ENCODE data around the gene FAM229A. TPM values are rescaled to one million over a fixed set of nuclear protein-coding genes. Genes with fewer than 3 reads are reported as not detected.

The FAM229A gene
- total and polyA plus RNA-seq, 2 donors (not counting 1 experiment from before 2014, with no cell fraction given): 0.77 to 0.99 TPM

GRCh38 chr1:32353431-32353830 lies 8.9 kb downstream of the FAM229A start:
- Histone ChIP-seq H3K79me2 (ENCODE audit: control insufficient read depth, insufficient read depth, low read length) (no peaks in the 10 kb centered on the region), H3K4me2 (ENCODE audit: extremely low read depth, insufficient read depth, low read length) (peak overlapping the region; percentile 54), H4K20me1 (ENCODE audit: control insufficient read depth, extremely low read depth, insufficient read depth, low read length) (no peaks in the 10 kb centered on the region), H3K27ac (ENCODE audit: insufficient read depth, low read length) (peak overlapping the region; percentile 43), H2AFZ (ENCODE audit: low read length) (no peak overlapping the region), H3K9ac (ENCODE audit: insufficient read depth, low read length) (no peak overlapping the region), H3K27me3 (ENCODE audit: control insufficient read depth, insufficient read depth, low read length) (no peaks in the 10 kb centered on the region), H3K36me3 (ENCODE audit: control insufficient read depth, insufficient read depth, low read length) (no peaks in the 10 kb centered on the region), H3K4me3 (replicated peaks in 1 of 4; ENCODE audit: control extremely low read depth in 1 of 4, insufficient read depth in 1 of 4, low read depth in 3 of 4, low read length in 4 of 4) (peak overlapping the region in 1 of 4 experiments; percentile 74), H3K9me3 (ENCODE audit: control insufficient read depth, insufficient read depth, low read depth, low read length) (no peaks in the 10 kb centered on the region), H3K4me1 (ENCODE audit: control insufficient read depth, extremely low read depth, insufficient read depth, low read length) (peaks cover 23% of the 10 kb centered on the region)
- TF ChIP-seq CTCF (conservative IDR thresholded peaks at IDR 0.05 in 1 of 2, IDR thresholded peaks at IDR 0.05 in 1 of 2; ENCODE audit: low read depth in 1 of 2, low read length in 2 of 2) (no peak), EZH2 (IDR thresholded peaks at IDR 0.05; ENCODE audit: low read length, missing control alignments) (no peak)
- DNase-seq (ENCODE audit: low read depth in 2 of 2): no peak

- no peak for DNase-seq (ENCODE audit: low read depth in 2 of 2)
- Histone ChIP-seq H3K79me2 (ENCODE audit: control insufficient read depth, insufficient read depth, low read length) (no peaks in the 10 kb centered on the region), H3K27ac (ENCODE audit: insufficient read depth, low read length) (peak overlapping the region; percentile 43)
These were observed 9.4 kb downstream of the FAM229A start for GRCh38 chr1:32352831-32353383.

GRCh38 chr1:32352239-32352745 lies 10.0 kb downstream of the FAM229A start:
- Histone ChIP-seq H2AFZ (ENCODE audit: low read length) (no peak overlapping the region), H3K9me3 (ENCODE audit: control insufficient read depth, insufficient read depth, low read depth, low read length) (no peaks in the 10 kb centered on the region), H3K27ac (ENCODE audit: insufficient read depth, low read length) (peak overlapping the region; percentile 88), H3K4me1 (ENCODE audit: control insufficient read depth, extremely low read depth, insufficient read depth, low read length) (peaks cover 23% of the 10 kb centered on the region), H3K4me3 (replicated peaks in 1 of 4; ENCODE audit: control extremely low read depth in 1 of 4, insufficient read depth in 1 of 4, low read depth in 3 of 4, low read length in 4 of 4) (peak overlapping the region; percentile 60 to 74 (median 70)), H3K79me2 (ENCODE audit: control insufficient read depth, insufficient read depth, low read length) (no peaks in the 10 kb centered on the region), H3K27me3 (ENCODE audit: control insufficient read depth, insufficient read depth, low read length) (no peaks in the 10 kb centered on the region), H3K9ac (ENCODE audit: insufficient read depth, low read length) (peak overlapping the region; percentile 81), H3K36me3 (ENCODE audit: control insufficient read depth, insufficient read depth, low read length) (no peaks in the 10 kb centered on the region), H4K20me1 (ENCODE audit: control insufficient read depth, extremely low read depth, insufficient read depth, low read length) (no peaks in the 10 kb centered on the region), H3K4me2 (ENCODE audit: extremely low read depth, insufficient read depth, low read length) (peak overlapping the region; percentile 91)
- TF ChIP-seq CTCF (conservative IDR thresholded peaks at IDR 0.05 in 1 of 2, IDR thresholded peaks at IDR 0.05 in 1 of 2; ENCODE audit: low read depth in 1 of 2, low read length in 2 of 2): no peak
- no peak for TF ChIP-seq EZH2 (IDR thresholded peaks at IDR 0.05; ENCODE audit: low read length, missing control alignments)
- DNase-seq (ENCODE audit: low read depth in 2 of 2): no peak

More at GRCh38 chr1:32352831-32353383, 9.4 kb downstream of the FAM229A start:
- no peak overlapping the region for H2AFZ ChIP-seq (ENCODE audit: low read length)
- peaks cover 23% of the 10 kb centered on the region for H3K4me1 ChIP-seq (ENCODE audit: control insufficient read depth, extremely low read depth, insufficient read depth, low read length)
- no peaks in the 10 kb centered on the region for H3K9me3 ChIP-seq (ENCODE audit: control insufficient read depth, insufficient read depth, low read depth, low read length)
- H3K4me2 ChIP-seq (ENCODE audit: extremely low read depth, insufficient read depth, low read length): peak overlapping the region; percentile 91
- H3K27me3 ChIP-seq (ENCODE audit: control insufficient read depth, insufficient read depth, low read length): no peaks in the 10 kb centered on the region
- peak overlapping the region in 1 of 4 experiments; percentile 74 for H3K4me3 ChIP-seq (replicated peaks in 1 of 4; ENCODE audit: control extremely low read depth in 1 of 4, insufficient read depth in 1 of 4, low read depth in 3 of 4, low read length in 4 of 4)
- no peak overlapping the region for H3K9ac ChIP-seq (ENCODE audit: insufficient read depth, low read length)
- no peaks in the 10 kb centered on the region for H4K20me1 ChIP-seq (ENCODE audit: control insufficient read depth, extremely low read depth, insufficient read depth, low read length)
- no peaks in the 10 kb centered on the region for H3K36me3 ChIP-seq (ENCODE audit: control insufficient read depth, insufficient read depth, low read length)
- no peak for TF ChIP-seq EZH2 (IDR thresholded peaks at IDR 0.05; ENCODE audit: low read length, missing control alignments)
- TF ChIP-seq CTCF (conservative IDR thresholded peaks at IDR 0.05 in 1 of 2, IDR thresholded peaks at IDR 0.05 in 1 of 2; ENCODE audit: low read depth in 1 of 2, low read length in 2 of 2): no peak
